Measurements from ENCODE around the gene B4GALT5.
"Not testable (repeated sequence)": the region's sequence is repeated elsewhere in the genome, so short reads cannot be mapped to it uniquely, and the experiment has no call there.

B4GALT5 gene

DNA sequence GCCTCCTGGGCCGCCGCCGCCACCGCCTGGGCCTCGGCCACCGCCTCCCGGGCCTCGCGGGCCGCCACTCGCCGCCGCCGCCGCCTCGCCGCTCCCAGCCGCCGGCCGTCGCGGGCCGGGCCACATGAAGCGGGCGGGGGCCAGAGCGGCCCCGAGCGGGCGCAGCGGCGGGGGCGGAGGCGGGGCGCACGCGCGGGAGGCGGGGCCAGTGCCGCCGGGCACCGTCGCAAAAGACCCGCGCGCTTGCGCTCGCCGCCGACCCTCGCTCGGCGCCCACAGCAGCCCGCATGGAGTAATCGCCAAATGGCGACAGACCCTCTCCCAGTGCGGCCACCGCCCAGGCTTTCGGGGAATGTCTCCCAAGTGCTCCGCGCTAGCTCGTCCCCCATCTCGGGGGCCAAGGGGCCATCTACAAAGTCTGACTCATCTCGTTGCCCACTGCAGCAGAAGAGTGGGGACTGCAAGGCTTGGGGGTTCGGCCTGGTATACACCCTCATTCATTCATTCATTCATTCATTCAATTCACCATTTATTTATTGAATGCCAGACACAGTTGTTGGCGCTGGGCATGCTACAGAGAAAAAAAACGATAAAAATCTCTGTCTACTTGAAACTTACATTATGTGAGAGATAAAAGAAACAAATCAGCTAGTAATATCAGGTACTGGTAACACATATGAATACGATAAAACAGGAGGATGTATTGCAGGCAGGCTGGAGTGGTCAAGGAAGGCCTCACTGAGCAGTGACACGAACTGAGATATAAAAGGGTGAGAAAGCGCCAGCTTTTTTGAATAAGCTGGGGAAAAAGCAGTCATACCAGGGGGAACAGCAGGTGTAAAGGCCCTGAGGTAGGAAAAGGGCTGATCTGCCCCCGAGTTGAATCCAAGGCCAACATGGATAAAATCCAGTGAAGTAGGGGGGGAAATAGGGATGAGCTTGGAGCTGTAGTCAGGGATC lies at the start of gene B4GALT5:
TSS of gene B4GALT5 (minus strand) at position 126 of the 960 bp plus-strand sequence. CDS start 188 bp downstream, outside the sequence.
- peak within 1 kb of the TSS; percentile 72 for H3K27ac ChIP-seq (ENCODE audit: low read length)
- no peaks in the 10 kb centered on the region for H3K27me3 ChIP-seq (ENCODE audit: control insufficient read depth, insufficient read depth, low read length)
- no peaks in the 10 kb centered on the region for H3K9me3 ChIP-seq (ENCODE audit: control insufficient read depth, low read depth, low read length)
- H3K4me1 ChIP-seq (ENCODE audit: control insufficient read depth, low read depth, low read length) = peaks cover 10% of the 10 kb centered on the region
- peak within 1 kb of the TSS; percentile 84 for H3K4me3 ChIP-seq (ENCODE audit: low read length)
- H3K36me3 ChIP-seq (ENCODE audit: control insufficient read depth, low read depth, low read length) = no peaks in the 10 kb centered on the region
- peak within 1 kb of the TSS; percentile 89 for H3K9ac ChIP-seq (ENCODE audit: low read length)

DNA sequence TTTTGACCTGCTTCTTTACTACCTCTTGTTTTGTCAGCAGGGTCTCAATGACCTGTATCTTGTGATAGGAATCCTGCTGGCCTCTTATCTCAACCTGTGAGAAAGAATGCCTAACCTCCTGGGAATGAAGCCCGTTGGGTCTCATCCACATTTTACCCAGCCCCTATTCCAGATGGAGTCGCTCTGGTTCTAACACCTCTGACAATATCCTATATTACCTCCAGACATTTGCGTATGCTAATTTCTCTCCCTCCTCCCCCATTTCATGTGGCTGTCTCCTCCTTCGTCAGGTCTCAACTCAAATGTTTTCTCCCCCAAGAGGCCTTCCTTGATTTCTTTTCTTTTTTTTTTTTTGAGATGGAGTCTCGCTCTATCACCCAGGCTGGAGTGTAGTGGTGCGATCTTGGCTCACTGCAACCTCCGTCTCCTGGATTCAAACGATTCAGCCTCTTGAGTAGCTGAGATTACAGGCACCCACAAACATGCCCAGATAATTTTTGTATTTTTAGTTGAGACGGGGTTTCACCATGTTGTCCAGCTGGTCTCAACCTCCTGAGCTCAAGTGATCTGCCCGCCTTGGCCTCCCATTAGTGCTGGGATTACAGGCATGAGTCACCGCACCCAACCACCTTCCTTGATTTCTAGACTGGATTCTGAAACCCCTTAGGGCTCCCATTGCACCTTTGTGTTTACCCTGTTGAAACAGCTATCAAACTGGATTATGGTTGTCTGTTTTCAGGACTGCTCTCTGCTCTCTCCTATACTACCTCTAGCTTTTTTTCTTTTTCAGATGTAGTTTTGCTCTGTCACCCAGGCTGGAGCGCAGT lies 49.5 kb upstream of the B4GALT5 start:
- no peak overlapping the region for H3K9ac ChIP-seq (ENCODE audit: low read length)
- peaks cover 25% of the 10 kb centered on the region for H3K4me1 ChIP-seq (ENCODE audit: control insufficient read depth, low read depth, low read length)
- H3K36me3 ChIP-seq (ENCODE audit: control insufficient read depth, low read depth, low read length) = no peaks in the 10 kb centered on the region
- H3K27ac ChIP-seq (ENCODE audit: low read length) = no peak overlapping the region
- H3K9me3 ChIP-seq (ENCODE audit: control insufficient read depth, low read depth, low read length) = no peaks in the 10 kb centered on the region
- H3K4me3 ChIP-seq (ENCODE audit: low read length) = no peak overlapping the region
- H3K27me3 ChIP-seq (ENCODE audit: control insufficient read depth, insufficient read depth, low read length) = no peaks in the 10 kb centered on the region

DNA sequence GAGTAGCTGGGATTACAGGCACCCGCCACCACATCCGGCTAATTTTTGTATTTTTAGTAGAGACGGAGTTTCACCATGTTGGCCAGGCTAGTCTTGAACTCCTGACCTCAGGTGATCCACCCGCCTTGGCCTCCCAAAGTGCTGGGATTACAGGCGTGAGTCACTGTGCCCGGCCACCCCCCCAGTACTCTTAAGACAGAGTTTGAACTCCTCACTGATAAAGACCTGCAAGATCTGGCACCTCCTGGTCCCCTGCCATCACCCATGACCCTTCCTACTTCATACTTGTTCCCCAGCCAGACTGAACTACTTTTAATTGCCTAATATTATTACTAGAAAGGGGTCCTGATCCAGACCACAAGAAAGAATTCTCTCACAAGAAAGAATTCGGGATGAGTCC lies 48.2 kb upstream of the B4GALT5 start:
- not testable (repeated sequence) for H3K27ac ChIP-seq (ENCODE audit: low read length); H3K9me3 ChIP-seq (ENCODE audit: control insufficient read depth, low read depth, low read length); H3K9ac ChIP-seq (ENCODE audit: low read length); H3K27me3 ChIP-seq (ENCODE audit: control insufficient read depth, insufficient read depth, low read length); H3K4me3 ChIP-seq (ENCODE audit: low read length); H3K36me3 ChIP-seq (ENCODE audit: control insufficient read depth, low read depth, low read length)
- peaks cover 21% of the 10 kb centered on the region for H3K4me1 ChIP-seq (ENCODE audit: control insufficient read depth, low read depth, low read length)

- Histone ChIP-seq H3K36me3 (ENCODE audit: control insufficient read depth, low read depth, low read length) (no peaks in the 10 kb centered on the region), H3K4me3 (ENCODE audit: low read length) (no peak overlapping the region), H3K9me3 (ENCODE audit: control insufficient read depth, low read depth, low read length) (no peaks in the 10 kb centered on the region), H3K27me3 (ENCODE audit: control insufficient read depth, insufficient read depth, low read length) (no peaks in the 10 kb centered on the region), H3K4me1 (ENCODE audit: control insufficient read depth, low read depth, low read length) (peaks cover 16% of the 10 kb centered on the region), H3K9ac (ENCODE audit: low read length) (no peak overlapping the region), H3K27ac (ENCODE audit: low read length) (no peak overlapping the region)
Observed at GRCh38 chr20:49759266-49759950, 45.7 kb upstream of the B4GALT5 start.

- no peaks in the 10 kb centered on the region for H3K27me3 ChIP-seq (ENCODE audit: control insufficient read depth, insufficient read depth, low read length)
- peaks cover 16% of the 10 kb centered on the region for H3K4me1 ChIP-seq (ENCODE audit: control insufficient read depth, low read depth, low read length)
Observed at GRCh38 chr20:49758781-49759180, 45.1 kb upstream of the B4GALT5 start.

DNA sequence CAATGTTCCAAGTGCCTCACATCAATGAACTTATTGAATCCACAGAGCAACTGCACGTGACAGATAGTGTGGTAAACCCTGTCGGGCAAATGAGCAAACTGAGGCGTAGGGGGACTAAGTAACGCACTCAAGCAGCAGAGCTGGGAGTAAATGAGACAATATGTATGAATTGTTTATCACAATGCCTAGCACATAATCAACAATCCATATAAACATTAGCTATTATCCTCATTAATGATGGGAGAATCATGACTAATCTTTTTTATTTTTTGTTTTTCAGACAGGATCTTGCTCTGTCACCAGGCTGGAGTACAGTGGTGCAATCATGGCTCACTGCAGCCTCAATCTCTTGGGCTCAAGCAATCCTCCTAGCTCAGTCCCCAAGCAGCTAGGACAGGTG lies 43.9 kb upstream of the B4GALT5 start:
- Histone ChIP-seq H3K36me3 (ENCODE audit: control insufficient read depth, low read depth, low read length) (no peaks in the 10 kb centered on the region), H3K27me3 (ENCODE audit: control insufficient read depth, insufficient read depth, low read length) (no peaks in the 10 kb centered on the region), H3K4me3 (ENCODE audit: low read length) (no peak overlapping the region), H3K9me3 (ENCODE audit: control insufficient read depth, low read depth, low read length) (no peaks in the 10 kb centered on the region), H3K4me1 (ENCODE audit: control insufficient read depth, low read depth, low read length) (peaks cover 11% of the 10 kb centered on the region), H3K27ac (ENCODE audit: low read length) (no peak overlapping the region), H3K9ac (ENCODE audit: low read length) (no peak overlapping the region)

More at GRCh38 chr20:49758781-49759180, 45.1 kb upstream of the B4GALT5 start:
- Histone ChIP-seq H3K36me3 (ENCODE audit: control insufficient read depth, low read depth, low read length) (no peaks in the 10 kb centered on the region), H3K4me3 (ENCODE audit: low read length) (no peak overlapping the region), H3K27ac (ENCODE audit: low read length) (no peak overlapping the region), H3K9ac (ENCODE audit: low read length) (no peak overlapping the region), H3K9me3 (ENCODE audit: control insufficient read depth, low read depth, low read length) (no peaks in the 10 kb centered on the region)

DNA sequence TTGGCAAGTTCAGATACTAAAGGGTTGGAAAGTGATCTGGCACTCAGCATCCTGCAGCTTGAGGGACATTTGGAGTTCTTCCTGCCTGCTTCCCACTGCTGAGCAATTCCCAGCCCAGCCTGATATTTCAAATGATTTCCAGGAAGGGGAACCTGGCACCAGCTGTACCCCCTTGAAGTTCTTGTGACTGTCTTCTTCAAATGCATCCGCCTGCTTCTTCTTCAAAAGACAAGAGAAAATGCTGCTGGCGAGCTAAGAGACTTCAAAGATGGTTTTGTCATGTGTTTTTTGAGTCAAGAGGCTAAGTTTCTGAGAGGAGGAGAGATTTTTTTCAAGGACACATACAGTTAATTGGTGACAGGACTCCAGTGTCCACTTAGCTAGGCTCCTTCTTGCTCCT lies 42.6 kb upstream of the B4GALT5 start:
- H3K27ac ChIP-seq (ENCODE audit: low read length) = no peak overlapping the region
- H3K36me3 ChIP-seq (ENCODE audit: control insufficient read depth, low read depth, low read length) = no peaks in the 10 kb centered on the region
- peaks cover 11% of the 10 kb centered on the region for H3K4me1 ChIP-seq (ENCODE audit: control insufficient read depth, low read depth, low read length)
- H3K9ac ChIP-seq (ENCODE audit: low read length) = no peak overlapping the region
- no peak overlapping the region for H3K4me3 ChIP-seq (ENCODE audit: low read length)
- H3K9me3 ChIP-seq (ENCODE audit: control insufficient read depth, low read depth, low read length) = no peaks in the 10 kb centered on the region
- H3K27me3 ChIP-seq (ENCODE audit: control insufficient read depth, insufficient read depth, low read length) = no peaks in the 10 kb centered on the region

DNA sequence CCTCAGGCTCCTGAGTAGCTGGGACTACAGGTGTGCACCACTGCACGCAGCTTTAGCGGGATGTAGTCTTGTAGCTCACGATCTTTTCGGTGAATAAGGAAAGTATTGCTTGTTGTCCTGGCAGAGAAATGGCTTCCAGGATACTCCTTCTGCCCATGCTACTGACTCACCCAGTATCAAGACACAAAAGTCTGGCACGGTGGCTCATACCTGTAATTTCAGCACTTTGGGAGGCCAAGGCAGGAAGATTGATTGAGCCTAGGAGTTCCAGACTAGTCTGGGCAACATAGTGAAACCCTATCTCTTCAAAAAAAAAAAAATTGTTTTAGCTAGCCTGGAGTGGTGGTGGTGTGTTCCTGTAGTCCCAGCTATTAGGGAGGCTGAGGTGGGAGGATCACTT lies 40.9 kb upstream of the B4GALT5 start:
- Histone ChIP-seq H3K4me3 (ENCODE audit: low read length) (no peak overlapping the region), H3K36me3 (ENCODE audit: control insufficient read depth, low read depth, low read length) (no peaks in the 10 kb centered on the region), H3K9ac (ENCODE audit: low read length) (no peak overlapping the region), H3K27me3 (ENCODE audit: control insufficient read depth, insufficient read depth, low read length) (no peaks in the 10 kb centered on the region), H3K9me3 (ENCODE audit: control insufficient read depth, low read depth, low read length) (no peaks in the 10 kb centered on the region), H3K4me1 (ENCODE audit: control insufficient read depth, low read depth, low read length) (peaks cover 14% of the 10 kb centered on the region), H3K27ac (ENCODE audit: low read length) (no peak overlapping the region)

DNA sequence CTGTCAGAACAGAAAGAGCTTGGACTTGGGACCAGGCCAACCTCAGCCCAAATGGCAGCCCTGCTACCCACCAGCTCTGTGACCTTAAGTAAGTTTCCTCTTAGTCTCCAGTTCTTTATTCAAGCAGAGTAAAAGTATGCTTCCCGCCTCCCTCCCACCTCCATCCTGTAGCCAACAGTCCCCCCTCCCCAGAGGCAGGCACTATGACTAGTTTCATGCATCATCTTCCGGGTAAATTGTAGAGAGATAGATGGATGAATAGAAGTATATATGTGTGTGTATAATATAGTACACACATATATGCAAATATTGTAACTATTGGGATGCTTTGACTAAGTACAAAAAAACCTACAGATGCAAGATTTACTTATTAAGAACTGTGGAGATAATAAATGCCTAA lies 39.5 kb upstream of the B4GALT5 start:
- Histone ChIP-seq H3K9me3 (ENCODE audit: control insufficient read depth, low read depth, low read length) (no peaks in the 10 kb centered on the region), H3K36me3 (ENCODE audit: control insufficient read depth, low read depth, low read length) (no peaks in the 10 kb centered on the region), H3K27me3 (ENCODE audit: control insufficient read depth, insufficient read depth, low read length) (no peaks in the 10 kb centered on the region), H3K9ac (ENCODE audit: low read length) (no peak overlapping the region), H3K4me3 (ENCODE audit: low read length) (no peak overlapping the region), H3K4me1 (ENCODE audit: control insufficient read depth, low read depth, low read length) (peaks cover 4% of the 10 kb centered on the region), H3K27ac (ENCODE audit: low read length) (no peak overlapping the region)

- Histone ChIP-seq H3K4me1 (ENCODE audit: control insufficient read depth, low read depth, low read length) (peaks cover 4% of the 10 kb centered on the region), H3K36me3 (ENCODE audit: control insufficient read depth, low read depth, low read length) (no peaks in the 10 kb centered on the region), H3K4me3 (ENCODE audit: low read length) (no peak overlapping the region), H3K27ac (ENCODE audit: low read length) (no peak overlapping the region), H3K9ac (ENCODE audit: low read length) (no peak overlapping the region), H3K27me3 (ENCODE audit: control insufficient read depth, insufficient read depth, low read length) (no peaks in the 10 kb centered on the region), H3K9me3 (ENCODE audit: control insufficient read depth, low read depth, low read length) (no peaks in the 10 kb centered on the region)
Observed at GRCh38 chr20:49752201-49752903, 38.7 kb upstream of the B4GALT5 start.

GRCh38 chr20:49751397-49751736 lies 37.7 kb upstream of the B4GALT5 start:
- Histone ChIP-seq H3K27ac (ENCODE audit: low read length) (no peak overlapping the region), H3K27me3 (ENCODE audit: control insufficient read depth, insufficient read depth, low read length) (no peaks in the 10 kb centered on the region), H3K4me1 (ENCODE audit: control insufficient read depth, low read depth, low read length) (peaks cover 4% of the 10 kb centered on the region), H3K9ac (ENCODE audit: low read length) (no peak overlapping the region), H3K9me3 (ENCODE audit: control insufficient read depth, low read depth, low read length) (no peaks in the 10 kb centered on the region), H3K4me3 (ENCODE audit: low read length) (no peak overlapping the region), H3K36me3 (ENCODE audit: control insufficient read depth, low read depth, low read length) (no peaks in the 10 kb centered on the region)

All from iPS-18a (cell line).